ENCODE data around the gene PITX2.

Gene PITX2

DNA sequence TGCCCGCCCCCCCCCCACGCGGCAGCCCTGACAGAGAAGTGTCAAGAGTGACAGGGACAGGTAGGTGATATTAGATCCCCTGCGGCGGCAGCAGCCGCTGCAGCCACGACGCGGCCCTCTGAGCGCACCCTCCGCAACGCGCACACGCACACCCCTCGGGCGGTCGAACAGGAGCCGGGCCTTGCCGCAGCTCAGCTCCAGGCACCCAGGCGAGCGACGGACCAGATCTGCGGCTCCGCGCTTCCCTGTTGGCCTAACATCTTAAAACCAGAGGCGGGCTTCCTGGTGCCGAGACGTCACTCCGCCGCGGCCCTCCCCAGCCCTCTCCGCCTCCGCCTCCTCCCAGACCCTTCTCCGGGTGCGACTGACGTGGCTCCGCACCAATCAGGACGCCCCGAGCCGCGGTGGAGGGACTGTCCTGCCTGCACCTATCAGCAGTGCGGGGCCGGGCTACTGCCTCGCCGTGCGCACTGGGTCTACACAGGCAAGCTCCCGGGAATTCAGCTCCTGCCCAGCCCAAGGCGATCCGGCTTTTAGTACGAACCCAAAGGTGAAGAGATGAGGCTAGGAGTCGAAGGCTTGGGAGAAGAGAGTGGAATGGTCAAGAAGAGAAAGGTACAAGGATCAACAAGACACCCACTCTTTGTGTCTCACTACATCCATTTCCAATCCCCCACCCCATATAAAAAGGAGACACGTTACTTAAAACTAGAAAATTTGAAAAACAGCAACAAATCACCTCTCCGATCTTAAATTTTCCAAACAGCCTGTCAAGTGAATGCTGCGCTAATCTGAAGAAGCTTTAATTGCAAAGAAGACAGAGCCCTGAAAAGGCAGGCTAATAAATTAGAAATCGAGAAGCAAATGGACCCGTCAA lies at the start of gene PITX2:
Gene PITX2, minus strand, starts transcription at position 237 of the 877 bp plus-strand sequence. CDS start 617 bp downstream, outside the sequence.
- DNase-seq = no peak

- no peak for DNase-seq
These were observed 48.8 kb upstream of the PITX2 start for GRCh38 chr4:110671679-110672078.

GRCh38 chr4:110669663-110670062 lies 46.8 kb upstream of the PITX2 start:
- DNase-seq = no peak

GRCh38 chr4:110668463-110669235 lies 45.8 kb upstream of the PITX2 start:
- DNase-seq = no peak

DNA sequence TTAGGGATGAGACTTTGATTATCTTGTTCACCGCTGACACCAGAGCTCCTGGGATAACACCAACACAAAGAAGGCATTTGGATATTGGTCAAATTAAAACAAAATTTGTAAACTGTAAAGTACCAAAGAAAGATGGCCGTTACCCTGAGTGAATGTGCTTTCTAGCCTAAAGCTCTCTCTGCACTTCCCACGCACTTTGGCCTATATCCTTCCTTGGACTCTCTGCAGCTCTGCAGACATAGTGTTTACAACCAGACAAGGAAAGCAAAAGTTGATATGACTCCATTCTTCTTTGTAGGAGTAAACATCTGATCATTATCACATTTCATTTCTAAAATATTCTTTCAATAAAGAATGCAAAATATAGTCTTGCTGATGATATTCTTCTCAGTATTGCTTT lies 44.8 kb upstream of the PITX2 start:
- no peak for DNase-seq

DNA sequence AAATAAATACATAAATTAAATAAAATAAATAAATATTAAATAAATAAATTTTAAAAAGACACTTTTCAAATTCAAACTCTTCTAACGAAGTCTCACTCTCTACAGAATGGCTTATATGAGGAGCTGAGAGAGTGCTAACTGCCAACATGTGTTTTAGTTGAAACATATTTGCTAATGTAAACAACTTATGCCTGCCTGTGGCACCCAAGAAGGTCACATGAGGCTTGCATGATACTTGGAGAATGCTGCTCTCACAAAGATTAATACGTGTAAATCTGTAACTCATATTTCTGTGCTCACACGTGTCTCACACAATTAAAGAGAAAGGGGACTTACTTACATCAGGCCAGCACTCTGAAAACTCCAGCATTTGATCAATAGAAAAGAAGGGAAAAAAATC lies 43.2 kb upstream of the PITX2 start:
- DNase-seq = no peak

- DNase-seq = no peak
These were observed 41.0 kb upstream of the PITX2 start for GRCh38 chr4:110663738-110664444.

DNA sequence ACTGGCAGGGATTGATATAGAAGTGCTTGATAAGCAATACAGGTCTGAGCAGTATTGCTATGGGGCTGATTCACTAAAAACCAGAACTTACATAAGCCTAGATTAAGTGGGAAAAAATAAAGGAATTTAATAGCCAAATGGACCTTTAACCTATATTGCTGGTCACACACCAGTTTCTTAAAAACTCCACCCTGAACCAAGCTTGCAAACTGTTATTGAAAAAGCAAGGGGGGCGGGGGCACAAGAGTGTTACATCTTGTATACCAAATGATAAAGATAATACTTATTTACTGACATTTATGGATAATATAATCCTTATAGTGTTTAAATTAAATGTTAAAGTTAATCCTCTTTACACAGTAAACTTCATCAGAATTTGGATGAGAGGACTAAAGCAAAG lies 40.3 kb upstream of the PITX2 start:
- no peak for DNase-seq

DNA sequence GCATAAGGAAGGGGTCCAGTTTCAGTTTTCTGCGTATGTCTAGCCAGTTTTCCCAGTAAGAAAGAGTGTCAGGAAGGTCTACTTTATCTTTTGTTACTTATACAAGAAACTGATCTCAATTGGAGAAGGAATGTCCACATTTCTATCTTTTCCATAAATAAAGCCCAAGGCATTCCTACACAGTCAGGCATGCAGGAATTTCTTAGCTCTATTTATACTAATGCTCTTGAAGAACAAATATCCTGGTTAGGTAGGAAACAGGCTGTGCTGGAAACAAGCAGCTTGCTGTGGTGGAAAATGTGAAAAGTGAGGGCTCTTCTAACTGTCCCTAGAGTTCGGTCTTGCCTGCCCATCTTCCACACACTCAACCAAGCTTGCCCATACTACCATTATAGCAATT lies 37.9 kb upstream of the PITX2 start:
- DNase-seq = no peak

DNA sequence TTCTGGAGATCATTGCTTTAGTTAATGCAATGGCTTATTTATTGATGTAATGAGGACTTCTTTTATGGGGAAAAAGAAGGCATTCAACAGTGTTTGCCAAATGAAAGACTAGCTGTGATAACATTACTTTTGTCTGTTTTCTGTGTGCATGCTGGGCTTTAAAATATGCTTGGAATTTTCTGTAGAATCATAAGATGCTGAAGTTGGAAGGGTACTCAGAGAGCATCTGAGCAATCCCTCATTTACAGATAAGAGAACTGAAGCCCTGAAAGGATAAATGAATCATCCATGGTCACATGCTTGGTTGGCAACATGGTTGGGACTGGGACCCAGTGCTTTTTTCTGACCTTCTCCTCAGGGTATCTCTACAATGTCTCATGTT lies 31.4 kb upstream of the PITX2 start:
- no peak for DNase-seq

GRCh38 chr4:110653321-110654253 lies 30.7 kb upstream of the PITX2 start:
- DNase-seq = no peak

DNA sequence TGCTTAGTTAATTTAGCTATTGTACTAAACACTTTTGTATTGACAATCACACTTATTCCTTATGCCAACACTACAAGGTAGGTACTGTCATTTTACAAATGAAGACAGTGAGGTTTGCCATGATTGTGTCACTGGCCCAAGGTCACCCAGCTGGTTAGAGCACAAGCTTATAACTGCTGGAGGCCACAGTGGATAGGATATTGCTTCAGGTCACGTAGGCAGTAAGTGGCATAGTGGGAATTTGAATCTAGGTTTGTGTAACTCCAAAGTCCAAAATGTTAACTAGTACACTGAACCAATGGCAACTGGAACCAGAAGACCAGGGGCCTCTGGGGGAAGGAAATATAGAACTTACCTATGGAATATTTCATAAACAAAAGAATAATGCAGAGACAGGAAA lies 21.1 kb upstream of the PITX2 start:
- DNase-seq = no peak

- no peak for DNase-seq
These were observed 20.2 kb upstream of the PITX2 start for GRCh38 chr4:110643096-110643495.

GRCh38 chr4:110641218-110641617 lies 18.3 kb upstream of the PITX2 start:
- no peak for DNase-seq

DNA sequence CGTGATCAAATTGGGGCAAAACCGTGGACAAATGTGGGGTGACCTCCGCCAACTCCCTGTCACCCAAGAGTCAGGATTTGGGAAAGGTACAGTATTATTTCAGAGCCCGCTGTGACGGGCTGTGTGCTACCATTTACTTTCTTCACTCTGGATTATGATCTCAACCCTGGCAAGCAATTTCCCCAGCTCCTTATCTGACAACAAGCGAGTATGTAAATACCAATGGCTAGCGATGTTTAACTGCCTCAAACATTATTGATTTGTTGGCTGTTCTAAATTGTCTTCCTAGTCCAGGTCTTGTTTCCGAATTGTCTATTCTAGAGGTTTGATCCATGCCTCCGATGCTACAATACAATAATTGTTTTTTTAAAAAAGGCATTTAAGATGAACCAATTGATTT lies 17.7 kb upstream of the PITX2 start:
- DNase-seq = no peak

DNA sequence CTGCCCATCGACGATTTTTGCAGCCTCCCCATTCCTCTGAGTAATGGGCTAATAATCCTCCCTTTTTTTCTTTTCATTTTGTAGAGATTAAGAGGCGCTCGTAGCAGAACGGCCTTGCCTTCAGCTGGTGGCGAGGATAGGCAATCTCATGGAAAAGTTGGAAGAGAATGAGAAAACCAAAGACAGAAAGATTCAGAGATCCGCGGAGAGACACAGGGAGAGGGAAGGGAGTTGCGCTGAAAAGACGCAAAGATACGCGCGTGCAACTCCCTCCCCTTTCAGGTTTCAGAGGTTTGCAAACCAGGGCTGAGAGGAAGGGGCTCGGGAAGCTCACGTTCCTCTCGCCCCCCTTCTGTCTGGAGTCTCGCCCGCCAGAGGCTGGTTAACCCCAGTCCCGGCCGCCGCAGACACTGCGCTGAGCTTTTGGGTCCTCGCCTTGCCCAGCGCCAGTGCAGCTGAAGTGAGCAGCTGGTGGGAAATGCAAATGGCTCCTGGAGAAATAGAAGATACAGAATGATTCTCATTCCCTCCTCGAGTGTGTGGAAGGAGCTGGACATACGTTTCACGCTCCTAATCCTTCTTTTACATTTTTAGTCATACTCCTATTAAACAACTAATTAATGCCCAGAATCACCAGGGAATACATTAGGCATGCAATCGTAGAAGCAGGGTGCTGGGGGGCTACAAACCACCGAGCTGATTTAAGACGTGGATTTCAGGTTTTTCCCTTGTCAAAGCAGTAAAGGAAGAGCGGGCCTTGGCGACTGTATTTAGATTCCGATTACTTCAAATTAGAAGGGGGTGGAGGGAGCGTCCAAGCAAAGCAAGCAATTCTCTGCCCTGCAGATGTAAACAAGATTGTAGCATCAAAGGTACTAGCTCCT lies 16.6 kb upstream of the PITX2 start:
- DNase-seq = no peak

DNA sequence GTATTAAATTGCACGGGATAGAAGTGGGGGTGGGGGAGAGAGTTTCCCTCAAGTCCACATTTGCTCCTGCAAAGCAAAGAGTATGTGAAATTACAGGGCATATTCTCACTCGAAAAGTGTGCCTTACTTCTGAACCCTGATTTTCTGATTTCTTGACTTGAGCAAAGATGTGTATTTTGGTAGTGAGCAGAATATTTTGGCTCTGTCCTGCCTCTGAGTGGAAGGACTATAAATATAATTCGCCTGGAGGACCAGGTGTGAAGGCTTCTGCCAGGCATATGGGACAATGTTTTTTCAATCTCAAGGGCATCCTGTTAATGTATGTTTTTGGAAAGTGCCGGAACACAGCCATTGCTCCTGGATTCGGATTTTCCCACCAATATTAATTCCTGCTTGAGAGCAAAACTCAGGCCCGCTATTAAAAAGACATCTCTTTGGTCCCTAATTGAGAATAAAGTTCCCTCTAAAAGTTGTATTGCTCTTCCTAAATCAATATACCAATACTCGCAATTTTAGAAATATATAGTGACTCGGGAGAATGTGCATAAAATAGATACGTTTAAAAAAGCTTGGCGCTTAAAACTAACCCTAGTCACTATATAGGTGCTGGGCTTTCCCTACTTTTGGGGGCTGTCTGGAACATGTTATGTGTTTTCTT lies 15.3 kb upstream of the PITX2 start:
- DNase-seq = no peak

DNA sequence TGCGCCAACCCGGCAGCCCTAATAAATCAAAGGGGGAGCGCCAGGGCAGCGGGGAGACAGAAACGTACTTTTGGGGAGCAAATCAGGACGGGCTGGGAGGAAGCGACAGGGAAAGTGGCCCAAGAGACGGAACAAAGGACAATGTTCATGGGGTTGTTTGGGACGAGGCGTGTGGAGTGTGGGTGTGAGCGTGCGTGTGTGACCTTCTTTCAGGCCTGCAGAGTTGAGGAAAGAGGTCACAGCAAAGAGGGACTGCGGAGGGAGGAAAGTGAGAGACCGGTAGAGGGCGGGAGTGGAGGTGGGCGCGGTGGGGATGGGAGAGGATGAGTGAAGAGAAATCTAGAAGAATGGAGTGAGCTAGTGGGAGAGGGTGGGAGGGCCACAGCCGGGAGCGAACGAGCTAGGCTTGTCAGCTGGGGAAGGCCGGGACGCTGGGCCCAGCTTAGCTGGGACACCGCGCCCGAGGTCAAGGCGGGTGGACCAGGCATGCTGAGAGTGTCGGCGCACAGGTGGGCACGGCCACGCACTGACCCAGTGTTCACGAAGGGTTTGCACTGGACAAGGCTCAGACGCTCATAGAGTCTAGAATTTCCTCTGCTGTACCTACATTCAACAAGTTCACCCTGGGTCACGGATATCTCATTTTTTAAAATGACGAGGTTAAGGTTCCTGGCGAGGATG lies 14.7 kb upstream of the PITX2 start:
- DNase-seq = no peak

DNA sequence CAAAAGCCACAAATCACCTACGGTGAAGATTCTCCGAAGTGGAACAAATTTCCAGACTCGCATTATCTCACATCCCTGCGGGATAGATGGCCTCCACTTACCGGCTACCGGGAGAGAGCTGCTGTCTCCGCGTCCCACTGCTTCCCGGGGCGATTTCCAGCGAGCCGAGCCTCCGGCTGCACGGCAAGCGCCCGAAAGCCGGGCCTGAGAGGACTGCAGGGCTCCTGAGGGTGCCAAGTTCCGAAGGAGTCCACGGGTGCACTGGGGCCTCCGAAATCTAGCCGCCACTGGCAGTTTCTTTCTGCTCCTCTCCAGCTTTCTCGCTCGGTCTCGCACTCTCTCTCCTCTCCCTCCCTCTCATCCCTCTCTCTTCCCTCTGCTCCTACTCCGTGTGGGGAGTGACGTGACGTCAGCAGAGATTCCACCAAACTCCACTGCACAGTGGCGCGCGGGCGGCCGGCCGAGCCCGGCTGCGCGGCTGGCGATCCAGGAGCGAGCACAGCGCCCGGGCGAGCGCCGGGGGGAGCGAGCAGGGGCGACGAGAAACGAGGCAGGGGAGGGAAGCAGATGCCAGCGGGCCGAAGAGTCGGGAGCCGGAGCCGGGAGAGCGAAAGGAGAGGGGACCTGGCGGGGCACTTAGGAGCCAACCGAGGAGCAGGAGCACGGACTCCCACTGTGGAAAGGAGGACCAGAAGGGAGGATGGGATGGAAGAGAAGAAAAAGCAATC lies 14.0 kb upstream of the PITX2 start:
- DNase-seq = no peak
